GM19351 (cell line): ENCODE data around the gene PCDHGA1.
A peak's percentile ranks its signal among the peaks of the same experiment; 100 is the strongest.
"Not testable (repeated sequence)": the region's sequence is repeated elsewhere in the genome, so short reads cannot be mapped to it uniquely, and the experiment has no call there.

Experiments
- ATAC-seq: cut with Tn5 transposase; IDR thresholded peaks from one replicate; pipeline ENCODE4 v1.9.1; 2021; ENCODE audit warnings: mild to moderate bottlenecking, moderate library complexity; ENCODE audit not compliant: unreplicated experiment

Gene PCDHGA1

GRCh38 chr5:141345327-141345726, 15.0 kb downstream of the PCDHGA1 start:
- ATAC-seq = no peak

GRCh38 chr5:141346017-141346416, 15.7 kb downstream of the PCDHGA1 start:
- ATAC-seq = not testable (repeated sequence)

GRCh38 chr5:141349917-141350619, 19.8 kb downstream of the PCDHGA1 start, which contains the start of gene PCDHGB1:
PCDHGB1 (plus strand) TSS chr5:141350099; CDS start chr5:141350261, 162 bp downstream.
- peak; percentile 73 for ATAC-seq

GRCh38 chr5:141351591-141351990, 21.3 kb downstream of the PCDHGA1 start:
- no peak for ATAC-seq

GRCh38 chr5:141354900-141355469, 24.7 kb downstream of the PCDHGA1 start, which contains the start of gene PCDHGA4:
PCDHGA4 (plus strand) TSS chr5:141355021; CDS start chr5:141355108, 87 bp downstream.
- ATAC-seq = no peak

GRCh38 chr5:141355641-141356040, 25.3 kb downstream of the PCDHGA1 start:
- ATAC-seq = no peak

GRCh38 chr5:141356133-141356532, 25.8 kb downstream of the PCDHGA1 start:
- ATAC-seq = no peak

GRCh38 chr5:141356950-141357349, 26.6 kb downstream of the PCDHGA1 start:
- ATAC-seq = no peak

- ATAC-seq = peak; percentile 81
Measured at GRCh38 chr5:141359790-141360426, 29.6 kb downstream of the PCDHGA1 start, which contains the start of gene PCDHGB2. PCDHGB2 (plus strand) TSS chr5:141359994; CDS start chr5:141360136, 142 bp downstream.

GRCh38 chr5:141360685-141361084, 30.4 kb downstream of the PCDHGA1 start:
- ATAC-seq = no peak

- ATAC-seq = no peak
Measured at GRCh38 chr5:141362719-141363118, 32.4 kb downstream of the PCDHGA1 start.

GRCh38 chr5:141363952-141364660, 33.8 kb downstream of the PCDHGA1 start, which contains the start of gene PCDHGA5:
PCDHGA5 (plus strand) TSS chr5:141364162; CDS start chr5:141364331, 169 bp downstream.
- ATAC-seq = no peak

- ATAC-seq = no peak
Measured at GRCh38 chr5:141366016-141366896, 35.9 kb downstream of the PCDHGA1 start.

- peak; percentile 99 for ATAC-seq
Measured at GRCh38 chr5:141369994-141370848, 39.9 kb downstream of the PCDHGA1 start, which contains the start of gene PCDHGB3. PCDHGB3 (plus strand) TSS chr5:141370242; CDS start chr5:141370395, 153 bp downstream.

GRCh38 chr5:141371572-141372475, 41.5 kb downstream of the PCDHGA1 start:
- ATAC-seq = no peak

- ATAC-seq = no peak
Measured at GRCh38 chr5:141373673-141374317, 43.5 kb downstream of the PCDHGA1 start, which contains the start of gene PCDHGA6. PCDHGA6 (plus strand) TSS chr5:141373891; CDS start chr5:141374084, 193 bp downstream.

GRCh38 chr5:141374627-141375026, 44.3 kb downstream of the PCDHGA1 start:
- ATAC-seq = no peak
